ENCODE data around the gene GNG4. TPM values are rescaled to one million over a fixed set of nuclear protein-coding genes. Genes with fewer than 3 reads are reported as not detected.

GNG4 gene
- total RNA-seq, 6 donors from 2014 or later, result 0.20 TPM; not detected in 5

GRCh38 chr1:235673981-235674380 is 24.4 kb upstream of the GNG4 start:
- no peak overlapping the region for H3K4me3 ChIP-seq
- H3K27ac ChIP-seq, result no peak overlapping the region
- DNase-seq (no peak), ATAC-seq (ENCODE audit: low FRiP score in 2 of 2) (no peak)
- 76 to 81% methylated on average over 7 of the region's 7 CpGs for WGBS, 2 donors
- peaks cover 14 to 26% (median 22%) of the 10 kb centered on the region in 4 donors for H3K9me3 ChIP-seq
- H3K4me1 ChIP-seq, result no peaks in the 10 kb centered on the region
- peaks cover 4 to 79% (median 50%) of the 10 kb centered on the region in 4 donors for H3K36me3 ChIP-seq
- no peak for TF ChIP-seq POLR2AphosphoS5 (IDR thresholded peaks at IDR 0.05)
- no peak for TF ChIP-seq POLR2A (IDR thresholded peaks at IDR 0.05)
- TF ChIP-seq EP300 (IDR thresholded peaks at IDR 0.05), result no peak
- no peak for TF ChIP-seq CTCF (IDR thresholded peaks at IDR 0.05)
- no peaks in the 10 kb centered on the region for H3K27me3 ChIP-seq

- peaks cover 4 to 79% (median 50%) of the 10 kb centered on the region in 4 donors for H3K36me3 ChIP-seq
Measured at GRCh38 chr1:235671992-235672391, 22.4 kb upstream of the GNG4 start.

GRCh38 chr1:235670157-235670776 is 20.7 kb upstream of the GNG4 start:
- ATAC-seq (ENCODE audit: low FRiP score in 2 of 2) (no peak), DNase-seq (no peak)
- H3K36me3 ChIP-seq, result peaks cover 0 to 62% (median 34%) of the 10 kb centered on the region in 4 donors
- H3K9me3 ChIP-seq, result peaks cover 14 to 24% (median 22%) of the 10 kb centered on the region in 4 donors
- H3K4me1 ChIP-seq, result no peaks in the 10 kb centered on the region
- H3K4me3 ChIP-seq, result no peak overlapping the region
- WGBS, 2 donors, result 96 to 100% methylated on average over 8 of the region's 8 CpGs
- no peak for TF ChIP-seq EP300 (IDR thresholded peaks at IDR 0.05)
- TF ChIP-seq POLR2A (IDR thresholded peaks at IDR 0.05), result no peak
- TF ChIP-seq POLR2AphosphoS5 (IDR thresholded peaks at IDR 0.05), result no peak
- no peak for TF ChIP-seq CTCF (IDR thresholded peaks at IDR 0.05)
- no peak overlapping the region for H3K27ac ChIP-seq
- H3K27me3 ChIP-seq, result no peaks in the 10 kb centered on the region

More at GRCh38 chr1:235671992-235672391, 22.4 kb upstream of the GNG4 start:
- no peaks in the 10 kb centered on the region for H3K4me1 ChIP-seq
- no peak for TF ChIP-seq POLR2A (IDR thresholded peaks at IDR 0.05)
- TF ChIP-seq EP300 (IDR thresholded peaks at IDR 0.05), result no peak
- TF ChIP-seq POLR2AphosphoS5 (IDR thresholded peaks at IDR 0.05), result no peak
- TF ChIP-seq CTCF (IDR thresholded peaks at IDR 0.05), result no peak
- DNase-seq (no peak), ATAC-seq (ENCODE audit: low FRiP score in 2 of 2) (no peak)
- no peak overlapping the region for H3K4me3 ChIP-seq
- no peaks in the 10 kb centered on the region for H3K27me3 ChIP-seq
- H3K9me3 ChIP-seq, result peaks cover 14 to 26% (median 22%) of the 10 kb centered on the region in 4 donors
- 100% methylated on average over 1 of the region's 1 CpG for WGBS, 2 donors
- no peak overlapping the region for H3K27ac ChIP-seq

GRCh38 chr1:235669277-235669676 is 19.7 kb upstream of the GNG4 start:
- ATAC-seq (ENCODE audit: low FRiP score in 2 of 2), result no peak
- Histone ChIP-seq H3K9me3 (peaks cover 14 to 22% (median 20%) of the 10 kb centered on the region in 4 donors), H3K4me1 (no peaks in the 10 kb centered on the region), H3K36me3 (peaks cover 0 to 62% (median 25%) of the 10 kb centered on the region in 4 donors), H3K4me3 (no peak overlapping the region), H3K27me3 (no peaks in the 10 kb centered on the region), H3K27ac (no peak overlapping the region)
- 94 to 95% methylated on average over 2 to 3 of the region's 3 CpGs for WGBS, 2 donors
- TF ChIP-seq POLR2A (IDR thresholded peaks at IDR 0.05) (no peak), POLR2AphosphoS5 (IDR thresholded peaks at IDR 0.05) (no peak), EP300 (IDR thresholded peaks at IDR 0.05) (no peak), CTCF (IDR thresholded peaks at IDR 0.05) (no peak)
- no peak for DNase-seq

GRCh38 chr1:235663628-235664027 is 14.0 kb upstream of the GNG4 start:
- no peak for DNase-seq
- ATAC-seq (ENCODE audit: low FRiP score in 2 of 2), result no peak
- Histone ChIP-seq H3K9me3 (no peaks in the 10 kb centered on the region), H3K27ac (no peak overlapping the region), H3K4me1 (no peaks in the 10 kb centered on the region), H3K36me3 (peaks cover 10 to 49% (median 19%) of the 10 kb centered on the region in 4 donors), H3K4me3 (no peak overlapping the region), H3K27me3 (no peaks in the 10 kb centered on the region)
- WGBS, 2 donors, result 90 to 97% methylated on average over 4 of the region's 4 CpGs
- no peak for TF ChIP-seq CTCF (IDR thresholded peaks at IDR 0.05)
